Right lung (tissue), 5 donors: Measurements from ENCODE around the gene EIF1. TPM values are rescaled to one million over a fixed set of nuclear protein-coding genes. Genes with fewer than 3 reads are reported as not detected.

Experiments used
- DNase-seq, 2 donors: peaks; one replicate each; pipeline ENCODE4 v3.0.0-alpha.2; 2013
- polyA plus RNA-seq, 5 donors: library from polyadenylated mRNA; unstranded; fragments of 120-200 nt; gene quantifications; one replicate each; pipeline versions ENCODE4 v1.2.1 to v1.2.3, GENCODE V29; 2013; ENCODE audit warnings: inconsistent platforms in 1 of 5, low replicate concordance in 1 of 5; ENCODE audit not compliant: insufficient read length in 5 of 5, insufficient read depth in 1 of 5

Gene EIF1
- polyA plus RNA-seq, 5 donors, result 648 to 772 (median 688) TPM

DNA sequence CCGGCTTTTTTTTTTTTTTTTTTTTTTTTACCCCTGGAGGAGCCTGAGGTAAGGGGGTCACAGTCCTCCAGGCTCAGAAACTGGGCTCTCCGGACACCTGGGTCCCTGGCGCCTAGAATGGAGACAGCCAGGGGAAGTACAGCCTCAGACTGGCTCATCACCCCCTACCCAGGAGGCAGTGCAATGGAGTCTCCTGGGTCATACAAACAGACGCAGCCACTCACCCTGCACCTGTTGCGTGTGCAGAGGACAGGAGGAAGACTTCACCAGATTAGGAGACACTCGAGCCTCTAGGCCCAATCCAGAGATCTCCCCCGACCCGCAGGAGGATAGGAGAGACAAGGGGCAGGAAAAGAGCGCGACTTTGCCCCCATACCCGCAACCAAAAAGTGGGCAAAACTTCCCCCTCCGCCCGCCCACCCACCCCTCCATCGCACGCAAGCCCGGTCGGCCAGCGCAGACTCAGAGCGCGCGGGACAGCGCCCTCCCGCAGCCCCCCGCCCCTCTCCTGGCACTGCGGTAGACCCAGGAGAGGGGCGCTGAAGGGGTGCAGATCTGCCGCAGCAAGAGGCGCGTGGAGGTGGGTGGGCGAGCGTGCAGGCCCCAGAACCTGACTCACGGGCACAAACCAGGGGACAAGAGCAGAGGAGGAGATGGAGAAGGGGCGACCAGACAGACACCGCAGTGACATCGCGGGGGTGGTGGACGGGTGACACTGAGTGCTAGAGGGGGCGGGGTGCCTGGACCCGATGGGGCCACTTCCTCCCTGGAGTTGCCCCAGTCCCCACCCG lies 44.9 kb downstream of the EIF1 start:
- DNase-seq, result no peak

DNA sequence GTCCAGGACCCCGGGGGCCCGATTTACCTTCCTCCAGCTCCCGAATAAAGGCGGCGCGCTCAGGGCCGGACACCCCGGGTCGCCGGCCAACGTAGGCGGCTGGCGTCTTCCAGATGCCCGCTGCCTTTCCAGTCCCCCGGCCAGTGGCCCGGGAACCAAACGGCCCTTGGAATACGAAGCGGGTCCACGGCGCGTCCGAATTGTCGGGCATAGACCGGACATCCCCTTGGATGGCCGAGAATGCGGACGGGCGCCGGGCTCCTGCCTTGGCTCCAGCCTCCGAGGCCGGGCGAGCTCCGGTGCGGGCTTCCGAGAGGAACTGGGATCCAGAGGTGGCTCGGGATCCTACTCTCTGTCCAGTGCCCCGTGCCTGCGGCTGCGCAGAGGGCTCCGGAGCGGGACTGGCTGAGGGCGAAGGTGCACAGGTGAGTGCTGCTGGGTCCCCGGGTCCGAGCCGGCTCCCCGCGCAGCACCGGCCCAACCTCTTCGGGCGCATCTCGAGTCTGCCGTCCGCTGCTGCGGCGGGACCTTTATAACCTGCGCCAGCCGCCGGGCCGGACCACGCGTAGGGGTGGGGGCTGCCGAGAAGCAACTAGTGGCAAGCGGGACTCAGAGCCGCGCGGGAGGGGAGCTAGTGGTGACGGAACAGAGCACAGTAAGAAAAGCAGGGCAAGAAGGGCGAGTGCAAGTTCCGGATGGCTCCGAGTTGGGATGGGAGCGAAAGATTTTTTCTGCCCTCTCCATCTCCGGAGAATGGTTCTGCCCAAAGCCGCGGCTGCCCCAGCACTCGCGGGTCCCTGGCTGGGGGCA lies 45.7 kb downstream of the EIF1 start, which contains the start of gene HAP1:
Gene HAP1 (minus strand): TSS at position 505 of the 810 bp plus-strand sequence. CDS start 9 bp downstream, at position 496.
- peak in 1 of 2 donors; percentile 17 for DNase-seq

DNA sequence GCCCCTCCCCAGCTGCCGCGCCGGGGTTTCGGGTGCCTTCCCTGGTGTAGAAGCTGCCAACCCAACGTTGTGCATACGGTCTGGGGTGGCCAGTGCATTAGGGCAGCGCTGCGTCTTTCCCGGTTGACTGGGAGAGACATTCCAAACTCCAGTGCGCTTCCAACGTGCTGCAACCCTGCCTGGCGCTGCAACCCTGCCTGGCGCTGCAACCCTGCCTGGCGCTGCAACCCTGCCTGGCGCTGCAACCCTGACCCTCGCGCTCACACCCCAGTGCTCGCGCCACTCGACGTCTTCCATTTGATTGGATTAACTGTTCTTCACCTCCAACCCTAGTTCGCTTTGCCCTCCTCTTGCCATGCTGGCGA lies 46.2 kb downstream of the EIF1 start:
- DNase-seq, result no peak

DNA sequence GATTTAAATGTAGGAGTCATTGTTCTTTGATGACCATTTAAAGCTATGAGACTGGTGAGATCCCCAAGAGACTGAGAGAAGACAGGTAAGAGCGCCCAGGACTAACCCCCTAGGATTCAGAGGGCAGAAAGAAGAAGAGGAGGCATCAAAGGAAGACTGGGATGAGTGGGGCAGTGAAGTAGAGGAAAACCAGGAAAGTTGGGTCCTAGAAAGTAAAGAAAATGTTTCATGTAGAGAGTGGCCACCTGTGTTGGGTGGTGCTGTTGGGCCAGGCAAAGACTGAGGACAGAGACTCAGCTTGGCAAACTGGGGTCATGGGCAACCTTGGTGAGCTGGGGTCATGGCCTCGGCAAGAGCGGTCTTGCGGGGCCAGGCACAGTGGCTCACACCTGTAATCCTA lies 47.1 kb downstream of the EIF1 start:
- DNase-seq, result no peak

DNA sequence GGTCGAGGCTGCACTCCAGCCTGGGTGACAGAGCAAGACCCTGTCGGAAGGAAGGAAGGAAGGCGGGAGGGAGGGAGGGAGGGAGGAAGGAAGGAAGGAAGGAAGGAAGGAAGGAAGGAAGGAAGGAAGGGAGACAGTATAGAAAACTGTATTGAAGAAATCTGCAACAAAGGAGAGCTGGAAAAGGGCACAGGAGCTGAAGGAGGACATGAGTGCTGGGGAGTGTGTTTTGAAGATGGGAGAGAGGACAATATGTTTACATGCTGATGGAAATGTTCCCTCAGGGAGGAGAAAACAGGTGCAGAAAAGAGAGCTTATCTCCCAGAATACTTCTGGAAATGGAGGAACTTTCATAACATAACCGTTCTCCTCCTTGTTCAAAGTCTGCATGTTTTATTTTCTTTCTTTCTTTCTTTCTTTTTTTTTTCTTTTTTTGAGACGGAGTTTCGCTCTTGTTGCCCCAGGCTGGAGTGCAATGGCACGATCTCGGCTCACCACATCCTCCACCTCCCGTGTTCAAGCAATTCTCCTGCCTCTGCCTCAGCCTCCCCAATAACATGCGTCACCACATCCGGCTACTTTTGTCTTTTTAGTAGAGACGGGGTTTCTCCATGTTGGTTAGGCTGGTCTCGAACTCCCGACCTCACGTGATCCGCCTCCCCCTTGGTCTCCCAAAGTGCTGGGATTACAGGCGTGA lies 48.4 kb downstream of the EIF1 start:
- DNase-seq, result no peak

DNA sequence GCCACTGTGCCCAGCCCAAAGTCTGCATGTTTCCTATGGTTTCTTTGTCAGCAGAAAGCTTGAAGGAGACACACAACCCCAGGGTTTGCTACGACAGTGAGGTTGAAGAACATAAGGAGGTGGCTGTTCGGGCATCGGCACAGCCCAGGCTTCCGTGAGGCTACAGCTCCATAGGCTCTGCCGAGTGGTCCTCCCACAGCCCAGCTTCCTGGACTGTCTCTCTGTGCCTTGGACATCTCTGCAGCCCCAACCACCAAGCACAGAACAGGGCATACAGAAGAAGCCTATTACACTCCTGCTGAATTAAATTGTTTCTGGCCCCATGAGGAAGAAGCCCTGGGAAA lies 49.0 kb downstream of the EIF1 start:
- no peak for DNase-seq

GRCh38 chr17:41738077-41738800 lies 49.6 kb downstream of the EIF1 start:
- peak; percentile 70 to 81 for DNase-seq

DNA sequence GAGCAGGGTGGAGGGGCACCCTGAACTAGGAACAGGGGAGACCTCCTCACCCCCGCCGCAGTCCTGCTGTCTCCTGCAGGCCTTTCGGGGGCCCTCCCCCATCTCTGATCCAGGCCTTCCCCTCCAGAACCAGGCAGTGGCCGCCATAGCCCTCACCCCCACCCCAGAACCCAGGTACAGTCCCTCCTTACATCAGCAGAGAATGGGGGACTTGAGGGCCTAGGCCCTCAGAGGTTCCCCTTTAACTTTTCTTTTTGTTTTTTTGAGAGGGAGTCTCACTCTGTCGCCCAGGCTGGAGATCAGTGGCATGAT lies 50.1 kb downstream of the EIF1 start:
- no peak for DNase-seq

GRCh38 chr17:41739661-41740352 lies 51.1 kb downstream of the EIF1 start:
- DNase-seq, result no peak

- no peak for DNase-seq
These were observed 51.8 kb downstream of the EIF1 start for GRCh38 chr17:41740506-41740905.

DNA sequence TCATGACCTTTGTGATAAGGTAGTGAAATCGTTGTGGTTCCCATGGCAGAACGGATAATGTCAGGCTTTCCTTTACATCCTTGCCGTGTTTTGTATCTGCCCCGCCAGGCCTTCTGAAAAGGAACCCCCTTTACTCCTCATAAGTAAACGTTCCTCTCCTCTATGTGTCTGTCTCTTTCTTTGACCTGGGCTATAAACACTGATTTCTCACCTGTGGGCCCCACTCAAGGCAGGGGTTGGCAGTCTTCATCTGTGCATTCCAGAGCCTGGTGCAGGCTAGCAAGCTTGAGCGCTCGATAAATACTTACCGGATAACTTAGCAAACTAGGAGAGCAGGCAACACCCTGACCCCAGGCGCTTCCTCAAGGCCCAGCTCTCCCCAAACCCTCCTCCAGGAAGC lies 53.0 kb downstream of the EIF1 start:
- DNase-seq, result no peak

Other genes with a start within 250 kb of the EIF1 start
- gene KRT38, start 247.9 kb upstream of the EIF1 start, polyA plus RNA-seq, result not detected
- not detected for gene KRT32, start 221.5 kb upstream of the EIF1 start, polyA plus RNA-seq
- gene KRT35, start 207.7 kb upstream of the EIF1 start, polyA plus RNA-seq, result not detected
- not detected for gene KRT36, start 199.0 kb upstream of the EIF1 start, polyA plus RNA-seq
- gene KRT13, start 183.3 kb upstream of the EIF1 start, polyA plus RNA-seq, result under 1 TPM; 0.19 to 0.58 (median 0.38) TPM
- gene KRT15, start 170.0 kb upstream of the EIF1 start, polyA plus RNA-seq, result 1 to 10 TPM; 1.0 to 2.8 (median 2.3) TPM
- gene KRT19, start 160.6 kb upstream of the EIF1 start, polyA plus RNA-seq, result 100 to 1,000 TPM in 4 of 5 donors, 10 to 100 TPM in 1; 91.6 to 190 (median 122) TPM
- gene KRT9, start 116.8 kb upstream of the EIF1 start, polyA plus RNA-seq, result not detected
- 1 to 10 TPM in 2 of 5 donors, under 1 TPM in 3; 0.55 to 2.1 (median 0.87) TPM for gene KRT14, start 102.0 kb upstream of the EIF1 start, polyA plus RNA-seq
- not detected for gene KRT16, start 76.1 kb upstream of the EIF1 start, polyA plus RNA-seq
- 10 to 100 TPM in 2 of 5 donors, 1 to 10 TPM in 3; 2.6 to 12.1 (median 5.5) TPM for gene KRT17, start 64.3 kb upstream of the EIF1 start, polyA plus RNA-seq
- gene GAST, start 23.4 kb downstream of the EIF1 start, polyA plus RNA-seq, result not detected
- under 1 TPM; 0.18 to 0.60 (median 0.49) TPM for gene HAP1, start 45.8 kb downstream of the EIF1 start, polyA plus RNA-seq
- gene JUP, start 97.8 kb downstream of the EIF1 start, polyA plus RNA-seq, result 100 to 1,000 TPM in 3 of 5 donors, 10 to 100 TPM in 2; 81.3 to 137 (median 103) TPM
- gene P3H4, start 123.1 kb downstream of the EIF1 start, polyA plus RNA-seq, result 10 to 100 TPM; 23.9 to 46.8 (median 32.1) TPM
- 100 to 1,000 TPM; 108 to 162 (median 140) TPM for gene FKBP10, start 124.1 kb downstream of the EIF1 start, polyA plus RNA-seq
- gene NT5C3B, start 147.3 kb downstream of the EIF1 start, polyA plus RNA-seq, result 100 to 1,000 TPM in 3 of 5 donors, 10 to 100 TPM in 2; 86.8 to 105 (median 103) TPM
- under 1 TPM in 4 of 5 donors, not detected in 1; 0.14 to 0.28 (median 0.24) TPM for gene KLHL10, start 148.9 kb downstream of the EIF1 start, polyA plus RNA-seq
- gene KLHL11, start 176.5 kb downstream of the EIF1 start, polyA plus RNA-seq, result 10 to 100 TPM in 1 of 5 donors, 1 to 10 TPM in 4; 6.2 to 10.7 (median 9.4) TPM
- gene ACLY, start 230.1 kb downstream of the EIF1 start, polyA plus RNA-seq, result 10 to 100 TPM; 69.8 to 87.7 (median 72.1) TPM
- gene ODAD4, start 241.7 kb downstream of the EIF1 start, polyA plus RNA-seq, result 1 to 10 TPM; 3.8 to 8.8 (median 6.0) TPM